AG20443 (cell line): ENCODE data around the gene INAFM2.

Source experiments
- DNase-seq: peaks from one replicate; pipeline ENCODE4 v3.0.0; 2012; ENCODE audit warnings: low spot score, mixed read lengths

INAFM2 gene

GRCh38 chr15:40323239-40323952 is at the start of gene INAFM2:
TSS of gene INAFM2 (plus strand) at chr15:40323692. CDS start at chr15:40324056, 364 bp downstream.
- DNase-seq: peak; percentile 95

DNA sequence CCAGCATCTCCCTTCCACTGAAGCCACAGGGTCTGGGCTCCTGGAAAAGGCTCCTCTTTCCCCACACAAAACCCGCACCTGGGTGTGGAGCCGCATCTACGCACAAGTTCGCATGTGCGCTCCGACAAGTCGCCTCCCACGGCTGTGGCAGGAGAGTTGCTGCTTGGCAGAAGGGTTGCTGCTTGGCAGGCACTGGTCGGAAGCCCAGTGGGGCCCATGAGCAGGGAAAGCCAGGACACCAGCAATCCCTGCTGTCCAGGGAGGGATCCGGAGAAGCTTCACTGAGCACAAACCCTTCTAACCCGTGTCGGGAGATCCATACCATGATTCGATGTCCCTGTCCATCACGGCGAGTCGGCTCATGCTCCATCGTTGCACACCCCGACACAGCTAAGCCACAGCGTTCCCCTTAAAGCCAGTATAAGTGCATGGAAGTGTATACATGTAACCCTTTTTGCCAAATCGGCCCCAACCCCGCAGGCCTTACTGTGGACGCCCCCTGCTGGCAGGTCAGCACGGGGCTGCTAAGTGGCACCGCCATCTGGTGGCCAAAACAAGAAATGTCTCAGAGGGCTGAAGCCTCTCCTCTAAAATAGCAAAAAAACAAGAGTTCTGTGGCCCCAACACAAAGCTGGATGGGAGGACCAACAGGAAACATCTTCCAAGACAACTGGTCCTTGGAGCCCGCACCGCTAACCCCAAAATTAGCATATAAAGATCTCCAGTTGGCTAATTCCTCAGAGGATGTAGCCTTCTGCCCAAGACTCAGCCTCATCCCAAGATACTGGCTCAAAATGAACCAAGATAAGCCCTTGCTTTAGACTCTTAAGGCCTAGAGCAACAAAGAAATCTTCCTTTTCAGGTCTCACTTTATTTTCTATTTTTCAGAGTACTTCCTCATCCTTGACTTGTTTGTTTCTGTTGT is 48.9 kb upstream of the INAFM2 start:
- peak; percentile 87 for DNase-seq

GRCh38 chr15:40275523-40275922 is 48.0 kb upstream of the INAFM2 start:
- DNase-seq: no peak

DNA sequence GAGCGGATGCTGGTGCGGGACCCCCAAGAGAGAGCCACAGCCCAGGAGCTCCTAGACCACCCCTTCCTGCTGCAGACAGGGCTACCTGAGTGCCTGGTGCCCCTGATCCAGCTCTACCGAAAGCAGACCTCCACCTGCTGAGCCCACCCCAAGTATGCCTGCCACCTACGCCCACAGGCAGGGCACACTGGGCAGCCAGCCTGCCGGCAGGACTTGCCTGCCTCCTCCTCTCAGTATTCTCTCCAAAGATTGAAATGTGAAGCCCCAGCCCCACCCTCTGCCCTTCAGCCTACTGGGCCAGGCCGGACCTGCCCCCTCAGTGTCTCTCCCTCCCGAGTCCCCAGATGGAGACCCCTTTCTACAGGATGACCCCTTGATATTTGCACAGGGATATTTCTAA is 47.5 kb upstream of the INAFM2 start:
- no peak for DNase-seq

DNA sequence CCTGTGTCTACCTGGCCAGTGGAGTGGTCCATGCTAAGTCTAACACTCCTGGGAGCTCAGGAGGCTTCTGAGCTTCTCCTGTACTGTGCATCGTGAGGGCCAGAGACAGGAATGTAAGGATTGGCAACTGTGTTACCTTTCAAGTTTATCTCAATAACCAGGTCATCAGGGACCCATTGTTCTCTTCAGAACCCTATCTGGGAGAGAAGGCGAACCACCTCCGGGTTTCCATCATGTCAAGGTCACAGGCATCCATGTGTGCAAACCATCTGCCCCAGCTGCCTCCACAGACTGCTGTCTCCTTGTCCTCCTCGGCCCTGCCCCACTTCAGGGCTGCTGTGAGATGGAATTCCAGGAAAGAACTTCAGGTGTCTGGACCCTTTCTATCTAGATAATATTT is 46.6 kb upstream of the INAFM2 start:
- DNase-seq: no peak

- DNase-seq: no peak
Observed at GRCh38 chr15:40277471-40277870, 46.0 kb upstream of the INAFM2 start.

GRCh38 chr15:40278026-40278425 is 45.5 kb upstream of the INAFM2 start:
- no peak for DNase-seq

GRCh38 chr15:40279437-40280141 is 43.9 kb upstream of the INAFM2 start:
- DNase-seq: peak; percentile 89

GRCh38 chr15:40280260-40281056 is 43.0 kb upstream of the INAFM2 start:
- no peak for DNase-seq

DNA sequence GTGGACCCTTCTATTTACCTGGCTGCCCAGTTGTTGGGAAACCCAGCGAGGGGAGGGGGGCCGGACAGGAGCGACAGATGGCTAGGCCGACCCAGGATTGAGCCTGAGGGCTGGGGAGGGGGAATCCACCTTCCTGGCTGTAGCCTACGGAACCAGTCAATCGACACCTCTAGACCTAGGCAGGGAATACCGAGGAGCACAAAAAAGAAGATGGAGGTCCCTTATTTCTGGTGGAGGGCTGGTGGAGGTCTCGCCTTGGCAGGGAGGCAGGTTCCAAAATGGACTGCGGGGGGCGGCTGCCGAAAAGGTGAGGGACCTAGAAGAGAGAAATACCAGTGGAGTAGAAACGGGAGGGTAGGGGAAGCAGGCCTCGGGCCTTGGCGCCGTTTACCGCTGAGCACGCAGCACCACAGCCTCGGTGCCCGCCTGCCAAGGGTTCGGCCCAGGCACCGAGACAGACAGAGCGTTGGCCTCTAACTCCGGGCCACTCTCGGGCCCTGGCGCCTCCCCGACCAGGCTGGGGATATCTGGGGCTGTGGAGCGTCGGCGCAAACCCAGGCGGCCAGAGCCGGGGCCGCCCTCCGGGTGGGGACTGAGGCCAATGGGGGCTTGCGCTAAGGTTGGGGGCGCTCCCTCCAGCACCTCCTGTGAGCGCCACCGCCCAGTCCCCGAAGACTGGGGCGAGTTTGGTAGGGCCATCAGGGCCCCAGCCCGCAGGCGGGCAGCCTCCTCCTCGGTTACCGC is 42.3 kb upstream of the INAFM2 start:
- no peak for DNase-seq

DNA sequence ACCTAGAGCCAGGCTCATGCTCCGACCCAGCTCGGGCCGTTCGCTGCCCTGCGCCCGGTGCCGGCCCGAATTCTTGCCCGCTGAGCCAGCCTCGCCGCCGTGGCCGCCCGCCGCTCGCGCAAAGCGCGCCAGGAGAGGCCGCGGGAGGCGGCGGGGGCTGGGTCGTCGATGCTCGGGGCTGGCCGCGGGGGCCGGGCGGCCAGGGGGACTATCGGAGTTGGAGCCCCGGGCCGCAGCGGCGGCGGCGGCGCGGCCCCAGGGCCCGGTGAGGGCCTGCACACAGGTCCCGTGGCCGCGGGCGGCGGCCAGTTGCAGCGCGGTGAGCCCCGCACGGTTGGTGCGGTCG is 41.7 kb upstream of the INAFM2 start:
- DNase-seq: peak; percentile 32

GRCh38 chr15:40282147-40282868 is 41.2 kb upstream of the INAFM2 start:
- DNase-seq: peak; percentile 58

GRCh38 chr15:40282869-40283614 is 40.5 kb upstream of the INAFM2 start, which contains the start of gene ANKRD63:
TSS of gene ANKRD63 (minus strand) at chr15:40283064. CDS start at chr15:40282586, 478 bp downstream.
- peak; percentile 66 for DNase-seq

DNA sequence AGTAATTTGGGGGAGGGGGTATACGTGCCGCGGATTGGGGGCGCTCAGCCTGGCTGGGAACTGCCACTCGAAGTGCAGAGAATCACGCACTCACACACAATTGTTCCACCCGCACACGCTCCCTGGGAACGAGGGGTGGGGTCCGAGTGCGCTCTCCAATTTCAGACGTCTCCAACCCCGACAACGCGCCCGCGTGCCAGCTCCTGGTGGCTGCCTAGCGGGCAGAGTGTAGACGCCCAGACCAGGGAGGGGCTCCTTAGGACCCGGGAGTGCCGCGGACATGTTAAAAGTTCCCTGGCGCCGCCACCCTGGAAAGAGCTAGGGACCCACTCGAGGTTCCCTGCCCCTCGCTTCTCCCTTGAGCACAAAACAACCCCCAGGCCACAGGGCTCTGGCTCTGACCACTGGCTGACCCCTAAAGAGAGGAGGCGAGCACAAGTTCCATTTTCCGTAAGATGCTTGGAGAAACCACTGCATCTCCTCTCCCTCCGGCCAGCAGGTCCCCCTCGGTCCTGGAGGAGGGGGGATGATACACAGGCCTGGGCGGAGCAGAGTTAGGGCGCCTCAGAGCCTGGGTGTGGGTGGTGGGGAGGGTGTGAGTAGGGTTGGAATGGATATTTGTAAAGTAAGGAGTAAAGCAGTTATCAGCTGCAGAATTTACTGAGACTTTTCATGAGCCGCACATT is 39.7 kb upstream of the INAFM2 start:
- DNase-seq: no peak

- peak; percentile 58 for DNase-seq
Observed at GRCh38 chr15:40285151-40285550, 38.3 kb upstream of the INAFM2 start.

DNA sequence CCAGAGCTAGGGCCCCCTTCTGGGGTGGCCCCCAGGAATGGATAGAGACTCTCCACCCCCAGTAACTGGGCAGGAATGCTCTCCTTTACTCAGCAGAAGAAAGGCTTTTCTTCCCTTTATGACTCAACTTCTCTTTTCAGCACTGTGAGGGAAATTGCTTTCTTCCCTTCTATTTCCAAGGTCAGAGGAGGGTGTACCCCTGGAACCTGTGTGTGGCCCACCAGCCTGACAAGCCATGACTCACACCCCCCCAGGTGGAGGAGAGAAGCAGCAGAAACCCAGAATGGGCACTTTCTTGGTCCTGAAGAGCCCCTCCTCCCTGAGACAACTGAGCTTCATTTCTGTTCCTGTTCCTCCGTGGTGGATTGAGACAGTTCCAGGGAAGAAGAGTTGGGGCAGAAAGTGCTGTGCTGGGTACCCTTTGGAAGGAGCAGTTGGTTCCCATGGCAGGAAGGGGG is 37.9 kb upstream of the INAFM2 start:
- DNase-seq: no peak

- DNase-seq: no peak
Observed at GRCh38 chr15:40286061-40286532, 37.4 kb upstream of the INAFM2 start.

GRCh38 chr15:40286794-40287193 is 36.7 kb upstream of the INAFM2 start:
- DNase-seq: no peak

GRCh38 chr15:40287505-40287904 is 36.0 kb upstream of the INAFM2 start:
- DNase-seq: no peak
